NCI-H1092 (cell line): Measurements from ENCODE around the gene MYO3B.
"Not testable (repeated sequence)": the region's sequence is repeated elsewhere in the genome, so short reads cannot be mapped to it uniquely, and the experiment has no call there.

Experiments
- DNase-seq: peaks from one replicate; lab custom pipeline; 2025; lab: John Stamatoyannopoulos, UW

MYO3B gene

DNA sequence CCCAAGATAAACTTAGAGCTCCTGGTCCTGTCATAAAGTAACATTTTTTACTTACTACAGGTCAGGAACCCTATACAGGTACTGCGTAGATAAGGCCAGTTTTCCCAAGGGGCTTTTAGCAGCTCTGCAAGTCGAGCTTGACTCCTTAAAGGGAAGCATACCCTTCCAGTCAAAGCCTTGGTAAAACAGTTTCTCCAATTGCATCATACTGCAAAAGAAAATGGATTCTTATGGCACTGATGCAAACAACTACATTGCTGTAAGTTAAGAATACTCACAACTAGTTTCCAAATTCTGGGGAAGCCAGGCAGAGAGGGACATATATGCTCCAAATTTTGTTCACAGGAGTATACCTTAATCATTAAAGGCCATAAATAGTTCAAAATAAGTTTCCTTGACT, 31.0 kb downstream of the MYO3B start:
- no peak for DNase-seq

DNA sequence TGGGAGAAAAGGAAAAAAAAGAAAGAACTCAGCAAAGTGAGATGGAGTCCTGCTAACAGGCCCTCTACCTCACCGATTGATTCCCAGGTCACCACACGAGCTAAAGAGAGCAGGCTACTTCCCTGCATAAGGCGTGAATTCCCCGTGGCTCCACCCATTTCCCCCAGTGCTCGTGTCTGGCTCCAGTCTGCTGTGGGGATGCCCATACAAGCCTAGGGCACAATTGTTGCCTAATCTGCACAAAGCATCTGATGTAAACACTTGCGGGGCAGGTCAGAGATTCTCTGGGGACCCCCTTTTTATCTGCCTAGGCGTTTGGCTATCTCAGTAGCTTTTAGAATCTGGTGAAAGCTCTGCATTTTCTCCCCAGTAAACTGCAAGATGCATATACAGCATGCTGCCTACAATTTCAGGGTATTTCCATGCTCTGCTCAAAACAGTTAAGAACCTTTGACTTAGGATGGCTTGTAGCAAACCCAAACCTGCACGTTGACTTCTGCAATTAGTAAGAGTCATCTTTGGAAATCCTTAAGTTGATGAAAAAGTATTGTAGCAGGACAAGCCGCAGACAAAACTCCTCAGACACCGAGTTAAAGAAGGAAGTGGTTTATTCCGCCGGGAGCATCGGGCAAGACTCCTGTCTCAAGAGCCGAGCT, 34.8 kb downstream of the MYO3B start:
- DNase-seq, result no peak

DNA sequence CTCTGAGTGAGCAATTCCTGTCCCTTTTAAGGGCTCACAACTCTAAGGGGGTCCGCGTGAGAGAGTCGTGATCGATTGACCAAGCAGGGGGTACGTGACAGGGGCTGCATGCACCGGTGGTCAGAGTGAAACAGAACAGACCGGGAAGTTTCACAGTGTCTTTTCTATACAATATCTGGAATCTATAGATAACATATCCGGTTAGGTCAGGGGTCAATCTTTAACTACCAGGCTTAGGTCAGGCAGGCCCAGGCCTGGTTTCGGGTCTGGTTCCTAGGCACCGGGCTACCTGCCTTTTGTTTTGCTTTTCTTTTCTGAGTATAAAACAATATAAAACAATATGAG, 35.3 kb downstream of the MYO3B start:
- DNase-seq, result not testable (repeated sequence)

GRCh38 chr2:170213651-170214050, 35.7 kb downstream of the MYO3B start:
- DNase-seq, result no peak

- no peak for DNase-seq
Measured at GRCh38 chr2:170214309-170214948, 36.5 kb downstream of the MYO3B start.

DNA sequence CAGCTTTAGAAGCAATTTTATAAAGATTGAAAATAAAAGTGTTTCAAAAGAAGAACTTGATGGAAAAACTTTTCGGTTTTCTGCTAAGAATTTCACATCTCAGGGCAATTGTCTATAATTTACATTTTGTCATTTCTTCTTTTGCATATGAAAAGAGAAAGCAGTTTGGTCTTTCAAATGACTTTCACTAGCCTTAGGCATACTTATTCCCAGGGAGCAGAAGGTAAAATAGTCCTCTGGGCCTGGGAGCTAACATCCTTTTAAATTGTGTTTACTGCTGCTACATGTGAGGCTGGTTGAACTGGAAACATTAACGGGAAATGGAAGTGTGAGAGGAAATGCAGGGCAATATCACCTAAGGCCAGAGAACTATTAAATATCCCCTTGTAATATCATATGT, 37.1 kb downstream of the MYO3B start:
- DNase-seq, result no peak

- DNase-seq, result no peak
Measured at GRCh38 chr2:170216428-170216827, 38.5 kb downstream of the MYO3B start.

- no peak for DNase-seq
Measured at GRCh38 chr2:170216981-170217380, 39.0 kb downstream of the MYO3B start.

DNA sequence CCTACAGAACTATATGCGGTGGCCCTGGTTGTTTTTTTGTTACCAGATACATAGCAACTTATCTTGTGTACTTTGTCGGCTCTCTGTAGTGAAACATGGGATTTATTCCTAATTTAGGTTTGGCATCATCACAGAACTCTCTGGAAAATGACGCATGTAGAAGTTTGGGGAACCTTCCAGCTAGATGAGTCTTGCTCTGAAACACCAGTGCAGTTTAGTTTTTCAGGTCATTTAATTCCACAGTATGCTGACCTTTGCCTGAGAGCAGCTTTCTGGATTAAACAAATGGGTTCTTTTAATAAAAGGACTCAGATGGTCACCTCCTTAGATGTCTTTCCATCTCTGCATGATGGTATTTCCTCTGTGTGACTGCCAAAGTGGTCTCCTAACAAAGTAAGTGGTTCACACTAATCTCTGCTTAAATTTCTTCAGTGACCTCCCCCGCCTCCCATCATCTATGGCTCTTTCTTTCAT, 39.9 kb downstream of the MYO3B start:
- DNase-seq, result no peak

DNA sequence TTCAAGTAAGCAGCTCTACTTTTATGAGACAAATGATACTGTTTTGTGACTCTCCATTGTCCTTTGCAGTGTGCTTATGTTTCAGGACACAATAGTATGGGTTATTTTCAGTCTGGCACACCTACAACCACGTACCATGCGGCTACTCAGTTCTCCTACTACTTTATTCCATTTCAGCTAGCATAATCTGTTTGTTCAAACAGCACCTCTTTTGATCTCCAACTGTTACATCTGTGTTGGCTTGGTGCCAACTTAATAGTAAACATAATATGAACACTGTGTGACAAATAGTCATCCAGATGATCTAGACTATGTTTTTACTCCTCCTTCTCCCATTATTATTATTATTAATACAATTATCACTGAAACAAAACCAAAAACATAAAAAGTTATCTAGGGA, 40.5 kb downstream of the MYO3B start:
- DNase-seq, result peak; percentile 28

- no peak for DNase-seq
Measured at GRCh38 chr2:170218931-170219330, 41.0 kb downstream of the MYO3B start.

- no peak for DNase-seq
Measured at GRCh38 chr2:170221317-170222288, 43.7 kb downstream of the MYO3B start.

DNA sequence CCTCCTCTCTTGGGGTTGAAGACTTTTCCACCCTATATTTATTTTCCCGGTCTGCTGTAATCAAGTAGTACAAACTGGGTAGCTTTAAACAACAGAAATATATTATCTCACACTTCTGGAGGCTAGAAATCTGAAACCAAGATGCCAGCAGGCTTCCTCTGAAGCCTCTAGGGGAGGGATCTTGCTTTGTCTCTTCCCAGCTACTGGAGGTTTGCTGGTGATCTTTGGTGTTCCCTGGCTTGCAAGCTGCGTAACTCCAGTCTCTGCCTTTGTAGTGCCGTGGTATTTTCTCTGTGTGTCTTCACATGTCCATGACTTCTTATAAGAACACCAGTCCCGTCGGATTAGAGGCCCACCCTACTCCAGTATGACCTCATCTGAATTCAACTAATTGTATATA, 44.4 kb downstream of the MYO3B start:
- no peak for DNase-seq

DNA sequence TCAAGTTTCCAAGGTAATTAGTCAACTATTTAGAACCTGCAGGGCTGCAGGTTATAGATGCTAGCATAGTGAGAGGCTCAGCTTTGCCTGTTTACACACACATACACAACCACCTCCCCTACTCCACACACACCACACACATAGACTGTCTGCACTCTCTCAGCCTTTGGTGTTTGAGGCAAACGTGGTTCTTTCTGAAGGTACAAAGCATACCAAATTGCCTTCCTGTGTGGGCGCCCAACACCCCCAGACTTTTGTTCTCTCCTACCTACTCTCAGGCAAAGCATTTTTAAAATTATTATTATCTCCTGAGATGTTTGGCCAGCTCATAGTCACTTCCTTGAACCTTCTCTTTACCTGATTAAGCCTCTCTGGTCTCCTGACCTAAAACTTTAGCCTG, 44.9 kb downstream of the MYO3B start:
- DNase-seq, result no peak

DNA sequence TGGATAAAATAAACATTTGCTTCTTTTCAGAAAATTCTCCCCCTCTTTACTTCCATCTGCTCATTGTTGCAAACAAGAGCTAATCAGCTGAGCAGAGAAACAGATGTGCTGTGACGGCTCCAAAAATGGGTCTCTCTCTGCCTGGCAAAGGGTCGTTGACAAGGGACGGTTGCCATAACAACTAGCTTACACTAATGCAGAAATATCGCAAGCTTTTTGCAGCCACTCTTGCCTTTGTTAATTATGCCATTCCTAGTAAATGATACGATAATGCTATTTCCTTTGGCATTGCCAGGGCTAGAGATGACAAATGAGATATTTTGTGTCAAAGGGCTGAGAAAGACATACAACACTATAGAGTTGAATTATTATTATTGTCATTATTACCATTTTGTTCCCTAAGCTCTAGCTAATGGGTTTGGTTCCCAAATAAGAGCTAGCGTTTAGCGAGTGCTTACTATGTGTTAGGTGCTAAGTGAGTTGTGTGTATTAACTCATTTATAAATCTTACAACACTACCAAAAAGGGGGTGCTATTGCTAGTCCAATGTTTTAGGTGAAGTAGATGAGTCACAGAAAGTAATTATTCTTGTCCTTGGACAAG, 46.8 kb downstream of the MYO3B start:
- DNase-seq, result peak; percentile 75

- no peak for DNase-seq
Measured at GRCh38 chr2:170226216-170226615, 48.3 kb downstream of the MYO3B start.

- no peak for DNase-seq
Measured at GRCh38 chr2:170227507-170227947, 49.6 kb downstream of the MYO3B start.

- no peak for DNase-seq
Measured at GRCh38 chr2:170227951-170228350, 50.0 kb downstream of the MYO3B start.

GRCh38 chr2:170228429-170228828, 50.5 kb downstream of the MYO3B start:
- no peak for DNase-seq

DNA sequence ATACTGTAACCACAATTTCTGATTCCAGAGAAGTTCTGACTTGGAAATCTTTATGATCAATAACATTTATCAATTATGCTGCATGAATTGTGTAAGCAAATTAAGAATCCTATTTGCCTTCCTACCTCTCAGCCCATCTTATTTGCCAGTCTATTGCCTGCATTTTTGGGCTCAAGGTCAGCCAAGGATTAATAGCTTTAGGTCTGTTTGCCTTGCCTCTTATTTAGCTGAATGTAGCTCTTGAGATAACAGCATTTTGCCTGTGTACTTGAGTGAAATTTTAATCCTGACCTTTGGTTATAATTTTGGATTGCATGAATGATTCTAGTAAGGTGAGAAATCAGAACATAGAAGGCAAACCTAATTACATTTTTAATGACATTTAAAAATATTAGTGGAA, 51.2 kb downstream of the MYO3B start:
- DNase-seq, result peak; percentile 13

DNA sequence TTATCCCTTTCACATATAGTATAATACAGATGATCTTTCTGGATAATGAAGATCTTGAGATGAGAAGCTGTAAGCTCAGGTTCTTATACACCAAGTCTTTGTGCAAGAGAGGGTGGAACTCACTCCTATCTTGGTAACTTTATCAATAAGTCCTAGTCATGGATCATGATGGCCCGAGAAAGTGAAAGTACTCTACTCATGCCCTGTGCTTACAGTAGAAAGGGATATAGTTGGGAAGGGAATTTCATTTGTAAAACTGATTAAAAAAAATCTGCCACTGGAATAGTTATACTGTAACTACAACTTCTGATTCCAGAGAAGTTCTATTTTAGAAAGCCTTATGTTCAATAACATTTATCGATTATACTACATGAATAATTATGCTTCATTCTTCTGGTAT, 51.8 kb downstream of the MYO3B start:
- no peak for DNase-seq
